Endothelial cell of umbilical vein (primary cell): ENCODE results near the gene RNF121.
"Not testable (repeated sequence)": the region's sequence is repeated elsewhere in the genome, so short reads cannot be mapped to it uniquely, and the experiment has no call there.

Source experiments
- CTCF ChIP-seq, 2 donors: IDR thresholded peaks; 1 replicate in 1 of 2; 2 replicates in 1 of 2; pipeline ENCODE4 v1.5.1; 2011; ENCODE audit warnings: low read length in 2 of 2, mild to moderate bottlenecking in 2 of 2, moderate library complexity in 2 of 2, control low read depth in 1 of 2, inconsistent platforms in 1 of 2, low read depth in 1 of 2; ENCODE audit not compliant: insufficient read depth in 1 of 2; ENCODE audit errors: extremely low read depth in 1 of 2
- JUN ChIP-seq: IDR thresholded peaks from 2 replicates; pipeline ENCODE4 v1.6.1; 2011; ENCODE audit warnings: borderline replicate concordance, low read depth; ENCODE audit not compliant: insufficient read length, insufficient read depth
- MYC ChIP-seq: IDR thresholded peaks from one replicate; pipeline ENCODE4 v1.6.1; 2011; ENCODE audit warnings: mild to moderate bottlenecking, low read depth, low read length
- POLR2A ChIP-seq: IDR thresholded peaks from 2 replicates; pipeline ENCODE4 v1.6.1; 2012; ENCODE audit warnings: low read depth, mild to moderate bottlenecking, control low read depth, low read length

DNA sequence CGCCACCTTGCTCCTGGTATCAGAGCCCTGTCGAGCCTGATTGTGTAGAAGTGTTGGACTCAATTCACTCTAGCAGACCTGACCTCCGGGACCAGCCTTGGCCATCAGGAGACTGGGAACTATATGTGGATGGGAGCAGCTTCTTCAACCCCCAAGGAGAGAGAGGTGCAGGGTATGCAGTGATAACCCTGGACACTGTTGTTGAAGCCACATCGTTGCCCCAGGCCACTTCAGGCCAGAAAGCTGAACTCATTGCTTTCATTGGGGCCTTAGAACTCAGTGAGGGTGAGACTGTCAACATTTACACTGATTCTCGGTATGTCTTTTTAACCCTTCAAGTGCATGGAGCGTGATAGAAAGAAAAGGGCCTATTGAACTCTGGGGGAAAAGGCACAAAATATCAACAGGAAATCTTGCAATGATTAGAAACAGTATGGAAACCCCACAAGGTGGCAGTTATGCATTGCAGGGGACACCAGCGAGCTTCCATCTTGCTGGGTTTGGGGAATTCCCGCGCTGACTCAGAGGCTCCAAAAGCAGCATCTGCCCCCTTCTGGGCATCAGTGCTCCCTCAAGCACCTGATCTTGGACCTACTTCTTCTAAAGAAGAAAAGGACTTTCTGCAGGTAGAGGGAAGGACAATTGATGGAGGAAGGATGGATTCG, 17.4 kb upstream of the RNF121 start:
- TF ChIP-seq CTCF (IDR thresholded peaks at IDR 0.05; ENCODE audit: extremely low read depth in 1 of 2, insufficient read depth in 1 of 2, low read depth in 1 of 2, low read length in 2 of 2); MYC; JUN; POLR2A: not testable (repeated sequence)
